Motor neuron (in vitro differentiated cells): Measurements from ENCODE around the gene C12orf57. TPM values are rescaled to one million over a fixed set of nuclear protein-coding genes. Genes with fewer than 3 reads are reported as not detected.

Source experiments
- ATAC-seq, 8 experiments: fragments of 200-7000 bp; cut with Tn5 transposase; replicated peaks in 6 of 8; 2 replicates each; pipeline ENCODE4 v1.8.0; 2021; ENCODE audit warnings: mild to moderate bottlenecking in 8 of 8, moderate library complexity in 8 of 8
- H3K27ac ChIP-seq, 2 donors: fragments of 250-450 bp; sonication (Bioruptor Pico); 2 replicates each; pipeline ENCODE4 v1.9.0; 2021; ENCODE audit warnings: antibody characterized with exemption in 2 of 2, mild to moderate bottlenecking in 2 of 2, moderate library complexity in 1 of 2
- H3K4me1 ChIP-seq, 2 donors: fragments of 250-450 bp; sonication (Bioruptor Pico); replicated peaks in 1 of 2; 2 replicates each; pipeline ENCODE4 v1.6.1; 2021; ENCODE audit warnings: antibody characterized with exemption in 2 of 2, mild to moderate bottlenecking in 2 of 2, moderate library complexity in 1 of 2
- H3K4me3 ChIP-seq, 5 donors: fragments of 250-450 bp; sonication (Bioruptor Pico); 2 replicates each; pipeline ENCODE4 v1.9.0; 2021; ENCODE audit warnings: antibody characterized with exemption in 5 of 5, mild to moderate bottlenecking in 5 of 5, moderate library complexity in 4 of 5
- WGBS, 10 experiments: fragments of 450-650 bp; shearing (Covaris generic); methylation state at CpG; one replicate each; pipeline ENCODE4 v1.0.0; 2022; 5-methylcytosine and 5-hydroxymethylcytosine counted together
- in situ Hi-C, 9 experiments: fragments of 400-800 bp; cut with MboI; loops; one replicate each; pipeline ENCODE4 v1.15.0; 2021; ENCODE audit warnings: low sequenced_read_pairs in 9 of 9, low pct_unique_long_range_greater_than_20kb in 2 of 9; ENCODE audit not compliant: unreplicated experiment in 9 of 9
- total RNA-seq, 8 experiments: library from RNA; unstranded; fragments of 300-600 nt; gene quantifications; 2 replicates each; pipeline versions ENCODE4 v1.2.3 to v1.2.4, GENCODE V29; 2022

C12orf57 gene
- total RNA-seq, 8 experiments from 2014 or later: 150 to 828 (median 513) TPM

GRCh38 chr12:6936194-6936635, 7.6 kb upstream of the C12orf57 start:
- in situ Hi-C loops: loop anchor here in 2 of 9 experiments (25.0 kb wide), 1 partner anchor 176 kb away; the partner anchor contains the start of gene C1RL (in 2 of the 2)
- H3K27ac ChIP-seq: no peak overlapping the region

GRCh38 chr12:6936636-6937480, 7.0 kb upstream of the C12orf57 start:
- peaks cover 11 to 12% of the 10 kb centered on the region in 2 donors for H3K4me1 ChIP-seq
- in situ Hi-C loops: loop anchor here in 2 of 9 experiments (25.0 kb wide), 1 partner anchor 175 kb away; the partner anchor contains the start of gene C1RL (in 2 of the 2)
- peak overlapping the region; percentile 39 to 65 (median 60) for H3K4me3 ChIP-seq
- ATAC-seq: peak in 2 of 8 experiments; percentile 1
- WGBS, 10 experiments: 80 to 100% methylated on average over 1 of the region's 36 CpGs; no CpG with 5 or more reads in 8 of the 10 experiments
- H3K27ac ChIP-seq: peak overlapping the region; percentile 92 to 97

More at GRCh38 chr12:6936194-6936635, 7.6 kb upstream of the C12orf57 start:
- Histone ChIP-seq H3K4me1 (peaks cover 11 to 12% of the 10 kb centered on the region in 2 donors), H3K4me3 (peak overlapping the region in 1 of 5 donors; percentile 60)
- 100% methylated on average over 1 of the region's 3 CpGs; no CpG with 5 or more reads in 8 of the 10 experiments for WGBS, 10 experiments
- no peak for ATAC-seq

- Histone ChIP-seq H3K27ac (peak overlapping the region; percentile 92 to 97), H3K4me1 (peaks cover 11 to 13% of the 10 kb centered on the region in 2 donors), H3K4me3 (peak overlapping the region; percentile 39 to 65 (median 60))
- in situ Hi-C loops: loop anchor here in 2 of 9 experiments (25.0 kb wide), 1 partner anchor 175 kb away; the partner anchor contains the start of gene C1RL (in 2 of the 2)
- WGBS, 10 experiments: 0 to 10% (median 2%) methylated on average over 1 to 20 of the region's 80 CpGs; no CpG with 5 or more reads in 5 of the 10 experiments
- ATAC-seq: peak; percentile 92 to 97 (median 94)
These were observed 6.1 kb upstream of the C12orf57 start for GRCh38 chr12:6937481-6938352.

- ATAC-seq: no peak
- 70 to 100% (median 95%) methylated on average over 1 to 5 of the region's 32 CpGs; no CpG with 5 or more reads in 3 of the 10 experiments for WGBS, 10 experiments
- Histone ChIP-seq H3K27ac (peak overlapping the region; percentile 20 to 97), H3K4me1 (peaks cover 17 to 19% of the 10 kb centered on the region in 2 donors), H3K4me3 (peak overlapping the region; percentile 39 to 65 (median 60))
- in situ Hi-C loops: loop anchor here in 2 of 9 experiments (25.0 kb wide), 1 partner anchor 174 kb away; the partner anchor contains the start of gene C1RL (in 2 of the 2)
These were observed 5.2 kb upstream of the C12orf57 start for GRCh38 chr12:6938353-6939190.

GRCh38 chr12:6939191-6939540, 4.7 kb upstream of the C12orf57 start:
- WGBS, 10 experiments: 0 to 100% (median 92%) methylated on average over 1 to 2 of the region's 2 CpGs; no CpG with 5 or more reads in 3 of the 10 experiments
- in situ Hi-C loops: loop anchor here in 2 of 9 experiments (25.0 kb wide), 1 partner anchor 173 kb away; the partner anchor contains the start of gene C1RL (in 2 of the 2)
- Histone ChIP-seq H3K27ac (peak overlapping the region in 1 of 2 donors; percentile 97), H3K4me3 (no peak overlapping the region), H3K4me1 (peaks cover 17 to 19% of the 10 kb centered on the region in 2 donors)
- ATAC-seq: no peak

GRCh38 chr12:6941267-6941666, 2.6 kb upstream of the C12orf57 start:
- in situ Hi-C loops: loop anchor here in 2 of 9 experiments (25.0 kb wide), 1 partner anchor 171 kb away; the partner anchor contains the start of gene C1RL (in 2 of the 2)
- WGBS, 10 experiments: 85 to 97% (median 92%) methylated on average over 5 to 8 of the region's 12 CpGs; no CpG with 5 or more reads in 7 of the 10 experiments

GRCh38 chr12:6941782-6942181, 2.0 kb upstream of the C12orf57 start:
- Histone ChIP-seq H3K27ac (no peak overlapping the region), H3K4me3 (no peak overlapping the region), H3K4me1 (peaks cover 23 to 26% of the 10 kb centered on the region in 2 donors)
- in situ Hi-C loops: loop anchor here in 2 of 9 experiments (25.0 kb wide), 1 partner anchor 171 kb away; the partner anchor contains the start of gene C1RL (in 2 of the 2)
- no peak for ATAC-seq
- no CpG with 5 or more reads among the region's 12 CpGs for WGBS, 10 experiments

More at GRCh38 chr12:6941267-6941666, 2.6 kb upstream of the C12orf57 start:
- Histone ChIP-seq H3K27ac (no peak overlapping the region), H3K4me1 (peaks cover 23 to 27% of the 10 kb centered on the region in 2 donors), H3K4me3 (no peak overlapping the region)
- no peak for ATAC-seq

- Histone ChIP-seq H3K4me3 (no peak overlapping the region), H3K27ac (no peak overlapping the region), H3K4me1 (peaks cover 20 to 21% of the 10 kb centered on the region in 2 donors)
- WGBS, 10 experiments: 85 to 100% (median 98%) methylated on average over 1 to 5 of the region's 11 CpGs; no CpG with 5 or more reads in 4 of the 10 experiments
- in situ Hi-C loops: loop anchor here in 2 of 9 experiments (25.0 kb wide), 1 partner anchor 170 kb away; the partner anchor contains the start of gene C1RL (in 2 of the 2)
- no peak for ATAC-seq
These were observed 1.5 kb upstream of the C12orf57 start for GRCh38 chr12:6942331-6942665.

GRCh38 chr12:6943389-6943721, 467 bp upstream of the C12orf57 start:
- ATAC-seq: peak; percentile 45 to 60 (median 52)
- Histone ChIP-seq H3K4me3 (peak overlapping the region; percentile 43 to 59 (median 54)), H3K27ac (peak overlapping the region; percentile 96 to 97), H3K4me1 (peaks cover 16 to 17% of the 10 kb centered on the region in 2 donors)
- in situ Hi-C loops: loop anchor here in 2 of 9 experiments (25.0 kb wide), 1 partner anchor 169 kb away; the partner anchor contains the start of gene C1RL (in 2 of the 2)
- 0 to 4% (median 0%) methylated on average over 2 to 10 of the region's 13 CpGs for WGBS, 10 experiments

- peak overlapping the region; percentile 96 to 97 for H3K27ac ChIP-seq
- H3K4me1 ChIP-seq: peaks cover 11 to 14% of the 10 kb centered on the region in 2 donors
- in situ Hi-C loops: loop anchor here in 2 of 9 experiments (25.0 kb wide), 1 partner anchor 168 kb away; the partner anchor contains the start of gene C1RL (in 2 of the 2)
- peak overlapping the region; percentile 43 to 59 (median 54) for H3K4me3 ChIP-seq
- ATAC-seq: peak; percentile 38 to 69 (median 66)
- 0 to 80% (median 7%) methylated on average over 1 to 26 of the region's 48 CpGs for WGBS, 10 experiments
These were observed 762 bp downstream of the C12orf57 start for GRCh38 chr12:6944381-6945186.
